Heart left ventricle (tissue), 13 donors: Measurements from ENCODE around the gene SSBP3.

ENCODE experiments used
- CTCF ChIP-seq, 12 donors: fragments of 200-600 bp; sonication (generic) in 4 of 12; IDR thresholded peaks; one replicate each; pipeline versions ENCODE4 v1.5.0 to v1.8.0; 2018 to 2022; ENCODE audit warnings: antibody characterized with exemption in 12 of 12, mild to moderate bottlenecking in 5 of 12
- POLR2A ChIP-seq, 2 donors: fragments of 450-650 bp; IDR thresholded peaks; one replicate each; pipeline ENCODE4 v1.6.1; 2017; ENCODE audit warnings: antibody characterized with exemption in 2 of 2, mild to moderate bottlenecking in 2 of 2, moderate library complexity in 2 of 2
- donor health status: ischemic (EF 13 %, LVEDD 7.1; RV severe dilation, severe dysfunction).
- donor health status: DM: no; HTN: yes; CAD: no.
- donor health status: DM: no; HTN: no; CAD: no.
- donor health status: ischemic (EF 25% LVEDD 6.9; RV normal size, moderate dysfunction).
- donor health status: ischemic (EF 25% LVEDD 5.7; RV mildly dilated, moderate dysfunction).
- donor health status: ischemic (EF 35%, LVEDD 5.7; RV mildly dilated, moderate dysfunction).
- donor health status: nonischemic (EF 11% LVEDD 7.7; RV severe dilation, severe dysfunction).
- donor health status: DM: yes; HTN: yes; CAD: no.
- donor health status: PGD.
- donor health status: ischemic (EF 29% LVEDD 5.4; RV normal size, mild dysfunction).
- donor health status: nonischemic (EF 23%, LVEDD 6.1; RV moderate dilation, normal function).

- TF ChIP-seq CTCF (IDR thresholded peaks at IDR 0.05): no peak
- TF ChIP-seq POLR2A (IDR thresholded peaks at IDR 0.05): no peak
These were observed 40.3 kb downstream of the SSBP3 start for GRCh38 chr1:54365847-54366246.
